IPS-20b (cell line): ENCODE measurements around the gene FAM32A.

Experiments
- H3K27ac ChIP-seq: one replicate; pipeline ENCODE4 v1.5.1; 2013; ENCODE audit warnings: low read length
- H3K27me3 ChIP-seq: 2 replicates; pipeline ENCODE4 v1.6.1; 2013; ENCODE audit warnings: mild to moderate bottlenecking, low read length, inconsistent platforms; ENCODE audit not compliant: insufficient read depth
- H3K36me3 ChIP-seq: 2 replicates; pipeline ENCODE4 v1.6.1; 2013; ENCODE audit warnings: low read depth, mild to moderate bottlenecking, inconsistent platforms, low read length, moderate library complexity; ENCODE audit not compliant: insufficient read depth
- H3K4me1 ChIP-seq: 2 replicates; pipeline ENCODE4 v1.6.1; 2013; ENCODE audit warnings: mild to moderate bottlenecking, control low read depth, inconsistent platforms, low read length, moderate library complexity; ENCODE audit not compliant: insufficient read depth
- H3K4me3 ChIP-seq: 2 replicates; pipeline ENCODE4 v1.5.1; 2013; ENCODE audit warnings: mild to moderate bottlenecking, low read length, inconsistent platforms
- H3K9ac ChIP-seq: 2 replicates; pipeline ENCODE4 v1.6.1; 2013; ENCODE audit warnings: low read depth, mild to moderate bottlenecking, inconsistent platforms, low read length, moderate library complexity
- H3K9me3 ChIP-seq: 2 replicates; pipeline ENCODE4 v1.6.1; 2013; ENCODE audit warnings: mild to moderate bottlenecking, low read depth, low read length, inconsistent platforms; ENCODE audit not compliant: insufficient read depth

The FAM32A gene

DNA sequence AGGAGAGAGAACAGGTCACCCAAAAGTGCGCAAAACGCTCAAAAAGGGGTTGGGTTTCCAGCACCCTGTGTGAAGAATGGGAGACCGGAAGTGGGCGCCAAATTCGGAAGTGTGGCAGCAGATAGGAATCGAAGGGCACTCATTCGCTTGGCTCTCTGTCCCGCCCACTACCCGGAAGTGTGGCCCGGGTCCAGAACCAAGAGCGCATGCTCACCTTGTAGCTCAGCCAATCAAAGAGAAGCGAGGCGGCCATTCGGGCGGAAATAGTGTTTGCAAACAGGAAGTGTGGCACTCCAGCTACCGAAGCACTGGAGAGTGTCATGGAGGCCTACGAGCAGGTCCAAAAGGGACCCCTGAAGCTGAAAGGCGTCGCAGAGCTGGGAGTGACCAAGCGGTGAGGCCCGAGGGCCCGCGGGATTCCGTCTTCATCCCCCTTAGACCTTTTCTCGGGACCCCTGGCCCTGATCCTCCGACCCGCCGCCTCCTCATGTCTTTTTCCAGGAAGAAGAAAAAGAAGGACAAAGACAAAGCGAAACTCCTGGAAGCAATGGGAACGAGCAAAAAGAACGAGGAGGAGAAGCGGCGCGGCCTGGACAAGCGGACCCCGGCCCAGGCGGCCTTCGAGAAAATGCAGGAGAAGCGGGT lies at the start of gene FAM32A:
Gene FAM32A (plus strand): TSS at position 288 of the 645 bp plus-strand sequence. CDS start 33 bp downstream, at position 321.
- Histone ChIP-seq H3K9me3 (no peaks in the 10 kb centered on the region), H3K36me3 (peaks cover 26% of the 10 kb centered on the region), H3K27ac (peak within 1 kb of the TSS; percentile 33), H3K4me3 (peak within 1 kb of the TSS; percentile 91), H3K9ac (peak within 1 kb of the TSS; percentile 91), H3K27me3 (no peaks in the 10 kb centered on the region), H3K4me1 (peaks cover 4% of the 10 kb centered on the region; the same call in 1 of the 2 replicates)

DNA sequence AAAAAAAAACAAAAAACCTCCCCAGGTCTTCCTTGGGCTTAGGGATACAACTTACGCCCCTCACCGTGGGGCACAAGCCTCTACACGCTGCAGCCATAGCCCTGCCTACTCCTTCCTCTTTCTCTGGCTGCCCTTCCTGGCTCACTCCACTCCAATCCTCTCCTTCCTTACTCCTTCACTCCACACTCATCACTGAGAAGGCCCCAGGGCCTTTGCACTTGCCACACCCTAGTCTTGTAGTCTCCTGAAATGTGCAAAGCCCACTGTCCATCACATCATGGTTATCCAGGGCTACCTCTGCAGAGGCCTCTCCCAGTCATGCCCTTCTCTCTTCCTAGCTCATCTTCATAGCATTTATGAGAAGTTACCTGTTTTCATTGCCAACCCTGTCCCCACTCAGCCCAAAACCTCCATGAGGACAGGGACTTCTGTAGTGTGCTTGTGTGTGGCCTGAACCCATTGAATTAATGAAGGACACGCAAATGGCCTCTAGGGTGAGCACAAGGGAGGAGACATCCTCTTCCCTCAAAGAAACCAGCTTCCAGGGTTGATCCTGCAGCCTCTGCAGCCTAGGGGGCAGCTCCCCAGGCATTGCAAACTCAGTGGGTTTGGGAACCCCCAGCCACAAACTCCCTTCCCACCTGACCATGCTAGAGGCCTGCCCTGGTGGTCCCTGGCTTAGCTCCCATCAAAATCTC lies 49.6 kb upstream of the FAM32A start:
- Histone ChIP-seq H3K9me3 (no peaks in the 10 kb centered on the region), H3K4me1 (peaks cover 5% of the 10 kb centered on the region; the same call in 1 of the 2 replicates), H3K4me3 (no peak overlapping the region), H3K36me3 (peaks cover 41% of the 10 kb centered on the region), H3K27me3 (no peaks in the 10 kb centered on the region), H3K9ac (no peak overlapping the region), H3K27ac (no peak overlapping the region)

DNA sequence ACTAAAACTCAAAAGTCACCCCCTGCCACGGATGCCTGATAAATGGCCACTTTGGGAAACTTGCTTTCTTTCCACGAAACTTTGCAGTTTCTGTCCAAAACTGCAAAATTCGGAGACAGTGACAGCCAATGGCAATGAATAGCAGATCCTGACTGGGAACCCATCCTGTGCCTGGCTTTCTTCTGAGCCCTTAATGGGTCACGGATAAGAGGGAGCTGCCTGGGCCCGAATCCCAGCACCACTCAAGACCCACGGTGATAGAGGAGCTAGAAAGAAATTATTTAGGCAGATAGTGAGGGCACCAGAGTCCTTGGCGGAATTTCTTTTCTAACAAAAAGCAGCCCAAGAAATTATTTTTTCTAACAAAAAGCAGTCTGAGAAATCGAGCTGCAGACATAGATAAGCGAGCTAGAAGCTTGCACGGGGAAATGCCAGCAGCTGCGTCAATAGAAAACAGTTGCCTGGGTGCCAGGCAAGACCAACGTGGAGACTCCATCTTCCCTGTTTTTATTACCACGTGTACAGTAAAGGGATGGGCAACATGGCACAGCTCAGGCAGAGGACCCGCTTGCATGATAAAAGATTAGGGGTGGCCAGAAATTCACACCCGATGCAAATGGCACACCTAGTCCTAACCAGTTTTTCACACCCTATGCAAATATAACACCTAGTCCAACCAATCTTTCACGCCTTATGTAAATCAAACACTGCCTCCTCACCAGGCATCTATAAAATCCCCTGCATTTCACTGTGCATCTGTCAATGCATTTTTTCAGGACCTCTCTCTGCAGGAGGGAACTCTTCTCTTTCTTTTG lies 48.8 kb upstream of the FAM32A start:
- Histone ChIP-seq H3K9me3 (no peaks in the 10 kb centered on the region), H3K4me3 (no peak overlapping the region), H3K9ac (no peak overlapping the region), H3K27ac (no peak overlapping the region), H3K27me3 (no peaks in the 10 kb centered on the region), H3K36me3 (peaks cover 32% of the 10 kb centered on the region), H3K4me1 (peaks cover 5% of the 10 kb centered on the region; the same call in 1 of the 2 replicates)

DNA sequence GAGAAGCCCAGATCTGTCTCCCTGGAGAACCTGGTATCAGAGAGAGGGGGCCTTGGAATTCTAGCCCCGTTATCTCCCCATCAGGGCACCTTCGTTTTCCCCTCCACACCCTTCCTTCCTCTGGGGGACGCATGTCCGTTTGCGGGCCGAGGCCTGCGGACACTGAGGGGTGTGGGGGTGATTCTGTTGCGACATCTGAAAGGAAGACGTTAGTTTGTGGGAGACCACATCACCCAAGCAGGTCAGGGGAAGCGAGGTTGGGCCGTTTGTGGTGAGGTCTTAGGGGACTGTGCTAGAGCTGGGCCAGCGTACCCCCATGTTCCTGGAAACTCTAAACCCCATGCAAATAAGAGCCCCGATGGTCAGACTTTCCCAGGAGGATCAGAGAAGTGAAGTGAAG lies 45.5 kb upstream of the FAM32A start:
- peaks cover 9% of the 10 kb centered on the region; the same call in 1 of the 2 replicates for H3K4me1 ChIP-seq
- H3K27me3 ChIP-seq, result no peaks in the 10 kb centered on the region
- H3K9me3 ChIP-seq, result no peaks in the 10 kb centered on the region
- no peaks in the 10 kb centered on the region for H3K36me3 ChIP-seq
- H3K27ac ChIP-seq, result no peak overlapping the region
- H3K9ac ChIP-seq, result no peak overlapping the region
- no peak overlapping the region for H3K4me3 ChIP-seq

DNA sequence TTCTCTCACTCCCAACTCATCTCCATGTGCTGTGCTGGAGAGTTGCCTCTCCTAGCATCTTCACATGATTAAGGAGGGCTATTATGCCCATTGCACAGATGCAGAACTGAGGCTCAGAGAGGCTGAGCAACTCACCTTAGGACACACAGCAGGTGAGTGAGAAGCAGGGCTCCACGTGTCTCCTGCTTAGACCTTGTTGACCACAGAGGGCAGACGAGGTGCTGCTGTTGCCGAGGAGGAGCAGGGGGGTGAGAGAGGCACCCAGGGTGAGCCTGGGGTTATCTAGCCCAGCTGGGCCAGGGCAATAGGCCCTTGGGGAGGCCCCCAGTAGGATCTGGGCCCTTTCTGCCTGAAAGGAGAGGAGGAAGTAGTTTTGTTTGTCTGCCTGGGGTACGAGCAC lies 44.2 kb upstream of the FAM32A start:
- Histone ChIP-seq H3K4me3 (no peak overlapping the region), H3K27me3 (no peaks in the 10 kb centered on the region), H3K9me3 (no peaks in the 10 kb centered on the region), H3K36me3 (no peaks in the 10 kb centered on the region), H3K9ac (no peak overlapping the region), H3K27ac (no peak overlapping the region), H3K4me1 (peaks cover 9% of the 10 kb centered on the region; the same call in 1 of the 2 replicates)

DNA sequence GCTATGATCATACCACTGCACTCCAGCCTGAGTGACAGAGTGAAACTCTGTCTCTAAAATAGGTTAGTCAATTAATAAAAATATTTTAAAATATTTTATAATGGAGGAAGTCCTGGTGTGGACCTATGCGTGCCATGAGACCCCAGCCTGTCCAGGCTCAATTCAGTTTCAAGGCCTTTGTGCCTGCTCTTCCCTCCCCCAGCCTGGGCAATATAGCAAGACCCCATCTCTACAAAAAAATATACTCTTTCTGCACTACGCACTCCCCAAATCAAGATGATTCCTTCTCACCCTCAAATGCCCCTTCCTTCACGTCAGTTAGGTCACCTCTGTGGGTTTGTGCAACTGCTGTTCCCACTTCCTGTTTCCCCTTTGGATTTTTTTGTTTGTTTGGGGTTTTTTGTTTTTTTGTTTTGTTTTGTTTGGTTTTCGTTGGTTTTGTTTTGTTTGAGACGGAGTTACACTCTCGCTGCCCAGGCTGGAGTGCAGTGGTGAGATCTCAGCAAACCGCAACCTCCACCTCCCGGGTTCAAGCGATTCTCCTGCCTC lies 43.1 kb upstream of the FAM32A start:
- Histone ChIP-seq H3K4me3 (no peak overlapping the region), H3K27me3 (no peaks in the 10 kb centered on the region), H3K9ac (no peak overlapping the region), H3K9me3 (no peaks in the 10 kb centered on the region), H3K36me3 (no peaks in the 10 kb centered on the region), H3K4me1 (peaks cover 5% of the 10 kb centered on the region; the same call in 1 of the 2 replicates), H3K27ac (no peak overlapping the region)

DNA sequence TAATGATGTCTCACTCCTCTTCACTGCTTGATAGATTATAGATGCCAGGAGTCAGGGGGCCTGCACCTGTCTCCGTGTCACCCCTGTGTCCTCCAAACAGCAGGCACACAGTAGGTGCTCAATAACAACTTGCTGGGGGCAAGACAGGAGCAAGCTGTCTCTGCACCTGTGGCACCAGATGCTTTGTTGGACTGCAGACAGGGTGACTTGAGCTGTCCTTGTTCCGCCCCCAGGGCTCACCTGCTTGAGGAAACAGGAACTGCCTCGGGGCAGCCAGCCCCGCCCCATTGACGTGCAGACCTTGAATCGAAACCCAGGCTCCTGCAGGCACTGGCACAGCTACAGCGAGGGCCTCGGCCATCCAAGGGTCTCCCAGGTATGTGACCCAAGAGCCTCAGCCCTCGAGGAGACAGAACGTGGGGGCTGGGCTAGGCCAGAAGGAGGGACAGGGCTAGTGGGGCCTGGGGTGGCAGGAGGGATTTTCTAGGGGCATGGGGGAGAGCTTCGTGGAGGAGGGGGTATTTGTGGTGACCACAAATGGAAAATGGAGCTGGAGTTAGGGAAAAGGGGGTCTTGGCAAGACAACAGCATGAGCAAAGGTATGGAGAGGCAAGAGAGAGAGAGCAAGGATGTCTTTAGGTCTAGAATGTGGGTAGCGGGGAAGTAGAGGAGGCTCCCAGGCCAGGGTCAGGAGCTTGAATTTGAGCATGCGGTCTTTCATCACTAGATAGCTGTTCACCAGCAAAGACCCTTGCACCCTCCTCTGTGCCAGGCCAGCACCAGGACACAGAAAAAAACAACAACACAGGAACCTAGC lies 41.6 kb upstream of the FAM32A start, which contains the start of gene HSH2D:
Gene HSH2D (plus strand): TSS at position 287 of the 817 bp plus-strand sequence. CDS start 5,066 bp downstream, outside the sequence.
- Histone ChIP-seq H3K9ac (peak within 1 kb of the TSS; percentile 58; the same call in 1 of the 2 replicates), H3K27me3 (no peaks in the 10 kb centered on the region), H3K4me1 (peaks cover 5% of the 10 kb centered on the region; the same call in 1 of the 2 replicates), H3K4me3 (no peak within 1 kb of the TSS; the same call in 1 of the 2 replicates), H3K27ac (no peak within 1 kb of the TSS), H3K36me3 (no peaks in the 10 kb centered on the region), H3K9me3 (no peaks in the 10 kb centered on the region)

DNA sequence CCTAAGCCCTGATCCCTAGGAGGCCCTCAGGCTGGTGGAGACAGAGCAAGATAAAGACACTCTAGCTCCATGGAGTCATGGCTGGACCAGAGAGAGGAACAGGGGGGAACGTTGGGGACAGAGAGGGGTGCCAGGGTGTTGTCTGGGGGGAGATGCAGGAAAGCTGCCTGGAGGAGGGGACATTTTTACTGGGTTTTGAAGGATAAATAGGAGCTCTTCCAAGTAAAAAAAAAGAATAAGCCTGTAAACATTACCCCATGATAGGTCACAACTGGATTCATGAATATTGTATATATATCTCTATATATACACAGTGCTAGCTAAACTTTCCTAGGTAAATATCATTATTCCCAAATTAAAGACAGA lies 41.0 kb upstream of the FAM32A start:
- Histone ChIP-seq H3K4me3 (no peak overlapping the region), H3K4me1 (peaks cover 5% of the 10 kb centered on the region; the same call in 1 of the 2 replicates)

DNA sequence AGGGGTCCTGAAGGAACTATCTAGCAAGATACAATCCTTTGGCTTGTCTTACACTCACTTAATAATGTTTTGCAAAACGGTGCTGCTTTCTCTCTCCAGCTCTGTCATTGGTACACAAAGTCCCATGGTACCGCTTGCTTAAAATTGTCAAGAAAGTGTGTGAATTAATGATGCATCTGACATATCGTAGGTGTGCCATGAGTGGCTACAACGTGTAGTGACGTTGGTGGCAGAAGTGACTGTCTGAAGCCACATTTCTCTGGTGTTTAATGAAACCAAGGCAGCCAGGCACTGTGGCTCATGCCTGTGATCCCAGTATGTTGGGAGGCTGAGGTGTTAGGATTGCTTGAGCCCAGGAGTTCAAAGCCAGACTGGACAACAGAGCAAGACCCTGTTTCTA lies 39.1 kb upstream of the FAM32A start:
- H3K36me3 ChIP-seq, result no peaks in the 10 kb centered on the region
- no peaks in the 10 kb centered on the region for H3K9me3 ChIP-seq
- H3K9ac ChIP-seq, result no peak overlapping the region
- H3K27ac ChIP-seq, result no peak overlapping the region
- no peaks in the 10 kb centered on the region for H3K27me3 ChIP-seq
- peaks cover 5% of the 10 kb centered on the region; the same call in 1 of the 2 replicates for H3K4me1 ChIP-seq
- H3K4me3 ChIP-seq, result no peak overlapping the region

More for the DNA sequence above, 41.0 kb upstream of the FAM32A start:
- Histone ChIP-seq H3K36me3 (no peaks in the 10 kb centered on the region), H3K27ac (no peak overlapping the region), H3K9ac (no peak overlapping the region), H3K27me3 (no peaks in the 10 kb centered on the region), H3K9me3 (no peaks in the 10 kb centered on the region)

DNA sequence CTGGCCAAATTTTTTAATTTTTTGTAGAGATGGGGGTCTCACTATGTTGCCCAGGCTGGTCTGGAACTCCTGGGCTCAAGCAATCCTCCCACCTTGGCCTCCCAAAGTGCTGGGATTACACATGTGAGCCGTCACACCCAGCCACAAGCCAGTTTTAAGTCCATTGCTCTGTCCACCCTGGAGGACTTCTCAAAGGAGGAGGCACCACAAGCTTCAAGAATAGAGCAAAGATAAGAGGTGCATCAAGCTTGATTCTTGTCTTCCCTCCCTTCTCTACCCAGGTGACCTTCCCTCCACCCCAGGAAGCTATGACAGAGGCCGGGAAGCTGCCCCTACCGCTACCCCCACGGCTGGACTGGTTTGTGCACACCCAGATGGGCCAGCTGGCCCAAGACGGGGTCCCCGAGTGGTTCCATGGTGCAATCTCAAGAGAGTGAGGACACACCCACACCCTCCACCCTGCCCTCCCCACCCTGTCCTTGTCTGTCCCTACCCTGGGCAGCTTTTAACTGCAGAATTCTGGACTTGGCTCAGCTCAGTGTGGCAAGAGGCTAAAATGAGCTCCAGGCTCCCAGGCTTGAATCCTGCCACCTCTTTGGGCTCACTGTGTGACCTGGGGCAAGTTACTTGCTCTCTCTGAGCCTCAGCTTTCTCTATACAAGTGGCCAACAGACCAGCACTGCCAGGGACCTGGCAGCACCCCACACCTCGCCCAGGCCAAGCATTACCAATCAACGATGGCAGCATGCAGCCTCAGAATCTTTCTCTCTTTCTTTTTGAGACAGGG lies 36.6 kb upstream of the FAM32A start:
- H3K4me1 ChIP-seq, result peaks cover 4% of the 10 kb centered on the region; the same call in 1 of the 2 replicates
- no peaks in the 10 kb centered on the region for H3K36me3 ChIP-seq
- H3K9me3 ChIP-seq, result no peaks in the 10 kb centered on the region
- no peak overlapping the region for H3K4me3 ChIP-seq
- no peak overlapping the region for H3K9ac ChIP-seq
- H3K27ac ChIP-seq, result no peak overlapping the region
- no peaks in the 10 kb centered on the region for H3K27me3 ChIP-seq
